ENCODE results near the gene FBXW5.

Gene FBXW5

GRCh38 chr9:136944519-136945332 is at the start of gene FBXW5, which contains the start of gene C8G:
Gene FBXW5 (minus strand): TSS chr9:136944738. CDS start chr9:136944083, 655 bp downstream.
Gene C8G (plus strand): TSS chr9:136945243. CDS start chr9:136945321, 78 bp downstream.
- in situ Hi-C loops (cut with MboI; ENCODE audit: low sequenced_read_pairs) = no loop called here

- in situ Hi-C loops (cut with MboI; ENCODE audit: low sequenced_read_pairs) = no loop called here
These were observed 48.4 kb upstream of the FBXW5 start for GRCh38 chr9:136992819-136993369.

GRCh38 chr9:136991993-136992818 is 47.7 kb upstream of the FBXW5 start, which contains the start of gene PAXX:
Gene PAXX (plus strand): TSS chr9:136992422. CDS start chr9:136992444, 22 bp downstream.
- in situ Hi-C loops (cut with MboI; ENCODE audit: low sequenced_read_pairs) = no loop called here

- in situ Hi-C loops (cut with MboI; ENCODE audit: low sequenced_read_pairs) = no loop called here
These were observed 45.8 kb upstream of the FBXW5 start for GRCh38 chr9:136990242-136990911.

GRCh38 chr9:136988872-136989271 is 44.3 kb upstream of the FBXW5 start:
- in situ Hi-C loops (cut with MboI; ENCODE audit: low sequenced_read_pairs) = no loop called here

GRCh38 chr9:136985853-136986252 is 41.3 kb upstream of the FBXW5 start:
- in situ Hi-C loops (cut with MboI; ENCODE audit: low sequenced_read_pairs) = no loop called here

GRCh38 chr9:136985027-136985602 is 40.6 kb upstream of the FBXW5 start:
- in situ Hi-C loops (cut with MboI; ENCODE audit: low sequenced_read_pairs) = no loop called here

- in situ Hi-C loops (cut with MboI; ENCODE audit: low sequenced_read_pairs) = no loop called here
These were observed 40.0 kb upstream of the FBXW5 start for GRCh38 chr9:136984464-136985026.

GRCh38 chr9:136983656-136984314 is 39.2 kb upstream of the FBXW5 start:
- in situ Hi-C loops (cut with MboI; ENCODE audit: low sequenced_read_pairs) = no loop called here

GRCh38 chr9:136983167-136983566 is 38.6 kb upstream of the FBXW5 start:
- in situ Hi-C loops (cut with MboI; ENCODE audit: low sequenced_read_pairs) = no loop called here

GRCh38 chr9:136982232-136983051 is 37.9 kb upstream of the FBXW5 start, which contains the start of gene LCNL1:
Gene LCNL1 (plus strand): TSS chr9:136982993. CDS start chr9:136983587, 594 bp downstream.
- in situ Hi-C loops (cut with MboI; ENCODE audit: low sequenced_read_pairs) = no loop called here

- in situ Hi-C loops (cut with MboI; ENCODE audit: low sequenced_read_pairs) = no loop called here
These were observed 37.2 kb upstream of the FBXW5 start for GRCh38 chr9:136981588-136982231.

GRCh38 chr9:136980669-136981478 is 36.3 kb upstream of the FBXW5 start:
- in situ Hi-C loops (cut with MboI; ENCODE audit: low sequenced_read_pairs) = no loop called here

- in situ Hi-C loops (cut with MboI; ENCODE audit: low sequenced_read_pairs) = no loop called here
These were observed 35.4 kb upstream of the FBXW5 start for GRCh38 chr9:136979769-136980587.

- in situ Hi-C loops (cut with MboI; ENCODE audit: low sequenced_read_pairs) = no loop called here
These were observed 34.5 kb upstream of the FBXW5 start for GRCh38 chr9:136978865-136979544.
